HepG2 (cell line): ENCODE measurements around the gene TTC38. TPM values are rescaled to one million over a fixed set of nuclear protein-coding genes. Genes with fewer than 3 reads are reported as not detected.

Source experiments
- AHDC1 ChIP-seq: sonication (generic); formaldehyde crosslinking; IDR thresholded peaks from 2 replicates; pipeline ENCODE4 v1.5.1; 2020; ENCODE audit warnings: mild to moderate bottlenecking, missing genetic modification reagents, borderline replicate concordance
- DR1 ChIP-seq: sonication (generic); formaldehyde crosslinking; IDR thresholded peaks from 2 replicates; pipeline ENCODE4 v1.8.0; 2021; ENCODE audit warnings: mild to moderate bottlenecking, missing genetic modification reagents, inconsistent platforms
- HOXA9 ChIP-seq: sonication (generic); formaldehyde crosslinking; IDR thresholded peaks from 2 replicates; pipeline ENCODE4 v1.8.1; 2022; ENCODE audit warnings: missing genetic modification reagents, mild to moderate bottlenecking, moderate library complexity, borderline replicate concordance
- ZFP62 ChIP-seq: sonication (generic); formaldehyde crosslinking; IDR thresholded peaks from 2 replicates; pipeline ENCODE4 v1.4.0; 2020; ENCODE audit warnings: missing genetic modification reagents
- ZGPAT ChIP-seq: IDR thresholded peaks from 2 replicates; pipeline ENCODE4 v1.6.1; 2016; ENCODE audit warnings: mild to moderate bottlenecking
- ZMYM2 ChIP-seq: sonication (generic); formaldehyde crosslinking; IDR thresholded peaks from 2 replicates; pipeline ENCODE4 v1.8.0; 2022; ENCODE audit warnings: mild to moderate bottlenecking, missing genetic modification reagents
- ZNF350 ChIP-seq: sonication (generic); formaldehyde crosslinking; IDR thresholded peaks from 2 replicates; pipeline ENCODE4 v1.4.0; 2020; ENCODE audit warnings: mild to moderate bottlenecking, low read depth, missing genetic modification reagents, borderline replicate concordance
- ZNF367 ChIP-seq: sonication (generic); formaldehyde crosslinking; IDR thresholded peaks from 2 replicates; pipeline ENCODE4 v1.4.0; 2020; ENCODE audit warnings: missing genetic modification reagents, borderline replicate concordance
- ZNF501 ChIP-seq: sonication (generic); formaldehyde crosslinking; IDR thresholded peaks from 2 replicates; pipeline ENCODE4 v1.5.1; 2020; ENCODE audit warnings: mild to moderate bottlenecking, moderate library complexity, missing genetic modification reagents
- ZNF510 ChIP-seq: sonication (generic); formaldehyde crosslinking; IDR thresholded peaks from 2 replicates; pipeline ENCODE4 v1.4.0; 2020; ENCODE audit warnings: low read depth, mild to moderate bottlenecking, missing genetic modification reagents
- ZNF512B ChIP-seq: sonication (generic); formaldehyde crosslinking; IDR thresholded peaks from 2 replicates; pipeline ENCODE4 v1.5.1; 2020; ENCODE audit warnings: missing genetic modification reagents, mild to moderate bottlenecking, borderline replicate concordance
- ZNF513 ChIP-seq: sonication (generic); formaldehyde crosslinking; conservative IDR thresholded peaks from 2 replicates; pipeline ENCODE4 v1.5.0; 2020; ENCODE audit warnings: missing genetic modification reagents
- ZNF577 ChIP-seq: sonication (generic); formaldehyde crosslinking; IDR thresholded peaks from 2 replicates; pipeline ENCODE4 v1.4.0; 2020; ENCODE audit warnings: mild to moderate bottlenecking, low read depth, missing genetic modification reagents, borderline replicate concordance
- polyA plus RNA-seq, 8 experiments: library from polyadenylated mRNA; depleted of rRNA in 3 of 8; stranded (reverse) in 7 of 8; unstranded in 1 of 8; fragments of >200 nt; fragmentation: Illumina TruSeq in 4 of 8; extraction: Trizol in 4 of 8; gene quantifications; 2 replicates each; pipeline versions ENCODE4 v1.2.1 to v1.2.3, GENCODE V29; 2011 to 2016; ENCODE audit warnings: low read depth in 4 of 8, missing spikeins in 1 of 8, mixed read lengths in 1 of 8; ENCODE audit not compliant: insufficient read depth in 1 of 8
- total RNA-seq, 5 experiments: library from RNA; depleted of rRNA; stranded (reverse); fragments of >200 nt; fragmentation: Illumina TruSeq; extraction: Trizol; gene quantifications; 2 replicates each; pipeline ENCODE4 v1.2.3, GENCODE V29; 2016; ENCODE audit warnings: low read depth in 1 of 5

TTC38 gene
- total and polyA plus RNA-seq, 2 of the 13 experiments (the other 11 are each of a cell fraction or from before 2014, with no cell fraction given) = 101 to 105 TPM

GRCh38 chr22:46267431-46268279 lies at the start of gene TTC38 (continued):
- TF ChIP-seq ZNF501 (peak; percentile 49), ZGPAT (CRISPR knock-in tag) (peak; percentile 78), ZMYM2 (CRISPR knock-in tag) (no peak), ZNF367 (CRISPR knock-in tag) (no peak), AHDC1 (no peak; the same call in 1 of the 2 replicates), ZNF512B (CRISPR knock-in tag) (no peak), DR1 (CRISPR knock-in tag) (no peak; the same call in 1 of the 2 replicates), HOXA9 (CRISPR knock-in tag) (peak; percentile 78; the same call in 1 of the 2 replicates), ZNF510 (CRISPR knock-in tag) (no peak), ZNF513 (CRISPR knock-in tag) (no peak), ZFP62 (CRISPR knock-in tag) (no peak), ZNF350 (CRISPR knock-in tag) (no peak; the same call in 1 of the 2 replicates), ZNF577 (CRISPR knock-in tag) (no peak)
